GM12891 (cell line): Measurements from ENCODE around the gene LDAH.

Experiments used
- DNase-seq: peaks from one replicate; pipeline ENCODE4 v3.0.0; 2011; ENCODE audit warnings: low spot score; ENCODE audit not compliant: insufficient read length
- FAIRE-seq: peaks from 2 replicates; lab custom pipeline; 2011; peaks lifted over from hg19 to GRCh38; lab: Jason Lieb, UNC
- PAX5 ChIP-seq: IDR thresholded peaks from 2 replicates; pipeline ENCODE4 v1.6.1; 2011; ENCODE audit warnings: low read length, moderate library complexity, mild to moderate bottlenecking; ENCODE audit not compliant: insufficient read depth, severe bottlenecking
- POLR2A ChIP-seq: IDR thresholded peaks from 2 replicates; pipeline ENCODE4 v1.6.1; 2011; ENCODE audit warnings: low read depth, low read length, control low read depth
- POLR2AphosphoS5 ChIP-seq: IDR thresholded peaks from 2 replicates; pipeline ENCODE4 v1.6.1; 2011; ENCODE audit warnings: low read depth, low read length, control low read depth
- POU2F2 ChIP-seq: IDR thresholded peaks from 2 replicates; pipeline ENCODE4 v1.6.1; 2011; ENCODE audit warnings: low read depth, mild to moderate bottlenecking, control low read depth, low read length, moderate library complexity
- SPI1 ChIP-seq: IDR thresholded peaks from 2 replicates; pipeline ENCODE4 v1.6.1; 2011; ENCODE audit warnings: low read depth, low read length, control low read depth
- TAF1 ChIP-seq: IDR thresholded peaks from 2 replicates; pipeline ENCODE4 v1.6.1; 2011; ENCODE audit warnings: low read depth, low read length, control low read depth

LDAH gene

DNA sequence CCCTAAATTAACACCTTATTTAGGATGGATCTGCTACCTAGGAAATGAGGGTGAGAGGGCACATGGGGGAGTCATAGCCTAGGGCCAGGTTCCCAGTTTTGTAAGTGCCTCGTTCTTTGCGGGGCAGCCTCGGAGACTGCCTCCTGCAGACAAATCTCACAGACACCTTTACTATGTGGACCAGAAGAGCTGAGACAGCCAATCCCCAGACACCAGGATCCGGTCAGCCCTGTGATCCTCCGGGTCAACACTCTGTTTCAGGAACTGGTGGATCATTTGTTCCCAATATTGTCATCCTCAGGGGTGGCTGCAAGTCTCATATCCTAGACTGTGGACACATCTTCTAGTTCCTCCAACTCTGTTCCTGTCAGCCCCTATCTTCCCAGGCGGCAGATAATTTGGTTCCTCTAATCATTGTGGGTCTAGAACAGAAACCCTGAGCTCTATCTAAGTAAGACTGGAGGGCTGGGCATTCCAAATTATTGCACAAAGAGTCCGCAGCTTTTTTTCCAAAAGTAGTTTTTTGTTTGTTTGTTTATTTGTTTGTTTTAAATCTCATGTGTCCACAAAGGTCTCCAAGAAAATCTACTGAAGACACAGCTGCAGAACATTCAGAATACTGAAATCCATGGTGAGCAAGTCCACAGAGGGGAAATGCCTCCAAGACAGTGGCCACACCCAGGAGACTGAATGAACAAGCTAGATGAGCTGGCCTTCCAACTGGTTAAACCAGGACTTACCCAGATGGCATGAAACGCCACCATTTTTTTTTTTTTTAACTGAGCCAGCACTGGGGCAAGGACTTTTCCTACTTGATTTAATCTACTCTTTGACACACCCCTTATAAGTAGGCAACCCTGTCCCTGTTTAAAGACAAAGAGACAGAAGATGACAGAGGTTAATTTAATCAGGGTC lies 162.1 kb downstream of the LDAH start:
- FAIRE-seq (no peak), DNase-seq (no peak)
- TF ChIP-seq TAF1 (no peak), POLR2AphosphoS5 (no peak), SPI1 (no peak), POU2F2 (no peak), PAX5 (no peak), POLR2A (no peak)

DNA sequence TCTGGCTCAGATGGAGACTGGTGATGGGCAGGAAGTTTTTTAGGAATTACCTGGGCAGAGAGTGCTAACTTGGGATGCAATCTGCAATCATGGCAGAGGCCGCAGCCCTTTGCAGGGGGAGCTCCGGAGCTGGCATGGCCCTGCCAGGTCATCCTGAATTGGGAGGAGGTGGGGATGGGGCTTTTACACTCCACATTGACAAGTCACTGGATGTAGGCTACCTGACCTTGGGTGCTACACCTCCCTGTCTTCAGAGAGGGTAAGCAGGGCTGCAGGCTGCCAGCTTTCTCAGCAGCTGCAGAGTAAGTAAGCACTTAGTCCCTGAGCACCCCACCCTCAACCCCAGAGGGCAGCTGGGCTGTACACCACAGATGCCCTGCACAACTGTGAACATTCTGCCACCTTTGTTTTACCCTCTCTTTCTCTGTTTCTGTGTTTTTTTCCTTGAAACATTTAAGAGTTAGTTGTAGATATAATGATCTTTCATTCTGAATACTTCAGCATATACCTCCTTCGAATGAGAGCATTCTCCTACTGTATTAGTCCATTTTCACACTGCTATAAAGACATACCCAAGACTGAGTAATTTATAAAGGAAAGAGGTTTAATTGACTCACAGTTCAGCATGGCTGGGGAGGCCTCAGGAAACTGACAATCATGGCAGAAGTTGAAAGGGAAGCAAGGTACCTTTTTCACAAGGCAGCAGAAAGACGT lies 165.2 kb downstream of the LDAH start:
- DNase-seq (no peak), FAIRE-seq (no peak)
- TF ChIP-seq TAF1 = no peak
- TF ChIP-seq POLR2A = no peak
- no peak for TF ChIP-seq PAX5
- no peak for TF ChIP-seq POU2F2
- TF ChIP-seq POLR2AphosphoS5 = no peak
- no peak for TF ChIP-seq SPI1

DNA sequence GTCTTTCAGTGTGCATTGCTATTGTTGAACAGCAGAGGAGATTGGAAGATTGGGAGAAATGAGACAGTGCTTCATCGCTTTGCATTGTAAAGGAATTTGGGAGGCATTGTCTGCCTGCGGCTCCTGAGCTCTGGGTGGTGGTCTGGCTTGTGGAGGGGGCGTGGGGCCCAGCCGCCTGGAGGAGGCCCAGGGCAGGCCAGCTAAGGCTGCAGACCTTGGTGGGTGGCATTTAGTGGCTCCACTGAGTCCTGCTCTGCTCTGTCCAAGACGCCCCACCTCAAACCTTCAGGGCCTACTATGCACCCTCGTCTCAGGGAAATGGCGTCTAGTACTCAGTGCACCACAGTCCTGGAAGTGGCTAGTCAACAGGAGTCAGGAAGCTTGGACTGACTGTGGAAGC lies 166.3 kb downstream of the LDAH start:
- DNase-seq (no peak), FAIRE-seq (no peak)
- no peak for TF ChIP-seq POLR2AphosphoS5
- no peak for TF ChIP-seq TAF1
- no peak for TF ChIP-seq SPI1
- TF ChIP-seq POU2F2 = no peak
- TF ChIP-seq POLR2A = no peak
- no peak for TF ChIP-seq PAX5

GRCh38 chr2:20654535-20654813 lies 168.4 kb downstream of the LDAH start:
- DNase-seq (no peak), FAIRE-seq (no peak)
- no peak for TF ChIP-seq POLR2A
- no peak for TF ChIP-seq TAF1
- TF ChIP-seq POLR2AphosphoS5 = no peak
- no peak for TF ChIP-seq PAX5
- no peak for TF ChIP-seq POU2F2
- TF ChIP-seq SPI1 = no peak

- DNase-seq (no peak), FAIRE-seq (no peak)
- TF ChIP-seq PAX5 = no peak
- no peak for TF ChIP-seq POLR2AphosphoS5
- TF ChIP-seq POLR2A = no peak
- TF ChIP-seq TAF1 = no peak
- TF ChIP-seq SPI1 = no peak
- TF ChIP-seq POU2F2 = no peak
Observed at GRCh38 chr2:20653695-20654534, 169.0 kb downstream of the LDAH start.

DNA sequence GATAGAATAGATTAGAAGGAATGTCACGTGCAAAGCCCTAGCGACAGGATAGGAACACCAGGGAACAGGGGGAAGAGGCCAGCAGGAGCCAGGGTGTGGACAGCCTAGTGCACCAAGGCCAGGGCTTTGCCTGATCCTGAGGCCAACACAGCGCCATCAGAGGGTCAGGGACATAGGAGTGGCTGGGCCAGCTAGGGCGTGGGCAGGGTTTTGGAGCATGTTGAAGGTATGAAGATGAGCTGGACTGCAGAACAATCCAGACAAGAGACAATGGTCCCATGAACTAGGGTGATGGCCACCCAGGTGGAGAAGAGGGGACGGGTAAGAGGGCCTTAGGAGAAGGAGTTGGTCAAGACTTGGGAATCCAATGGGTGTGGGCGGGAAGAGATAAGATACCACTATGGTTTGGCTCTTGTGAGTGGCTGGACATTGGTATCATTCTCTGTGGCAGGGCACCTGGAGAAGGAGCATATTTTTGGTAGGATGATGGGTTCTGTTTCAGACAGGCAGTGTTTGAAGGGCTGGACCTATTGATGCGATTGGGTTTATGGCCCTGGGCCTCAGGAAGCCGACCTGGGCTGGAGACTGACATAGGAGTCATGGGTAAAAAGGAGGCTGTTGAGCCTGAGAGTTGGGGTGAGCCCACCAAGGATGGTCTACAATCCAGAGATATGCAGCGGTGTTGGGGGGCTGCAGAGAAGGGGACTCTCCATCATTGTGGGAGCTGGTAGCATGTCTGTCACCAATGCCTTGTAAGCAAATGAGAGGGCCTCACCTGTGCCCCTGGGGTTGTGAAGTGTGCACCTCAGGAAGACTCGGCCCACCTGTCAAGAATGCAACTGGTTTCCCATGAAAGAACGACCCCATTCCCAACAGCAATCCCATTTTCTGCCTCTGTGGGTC lies 170.0 kb downstream of the LDAH start:
- TF ChIP-seq POLR2AphosphoS5 = no peak
- TF ChIP-seq POLR2A = no peak
- no peak for TF ChIP-seq SPI1
- FAIRE-seq = no peak
- no peak for DNase-seq

- no peak for FAIRE-seq
- DNase-seq = no peak
- no peak for TF ChIP-seq POLR2AphosphoS5
- no peak for TF ChIP-seq TAF1
- no peak for TF ChIP-seq POLR2A
- no peak for TF ChIP-seq POU2F2
- no peak for TF ChIP-seq PAX5
- TF ChIP-seq SPI1 = no peak
Observed at GRCh38 chr2:20652141-20652540, 170.8 kb downstream of the LDAH start.

- TF ChIP-seq POLR2A = no peak
- TF ChIP-seq POLR2AphosphoS5 = no peak
- no peak for TF ChIP-seq SPI1
- no peak for TF ChIP-seq POU2F2
- no peak for TF ChIP-seq PAX5
- no peak for TF ChIP-seq TAF1
- DNase-seq (no peak), FAIRE-seq (no peak)
Observed at GRCh38 chr2:20651731-20652099, 171.2 kb downstream of the LDAH start.
